ENCODE measurements around the gene ZBTB44.

The ZBTB44 gene

GRCh38 chr11:130203766-130204702, 110.7 kb downstream of the ZBTB44 start:
- no peak for TF ChIP-seq GATA2 (IDR thresholded peaks at IDR 0.05; ENCODE audit: low read depth, low read length)
- no peak for TF ChIP-seq GATA3 (IDR thresholded peaks at IDR 0.05; ENCODE audit: low read depth, low read length)

GRCh38 chr11:130202818-130203689, 111.7 kb downstream of the ZBTB44 start:
- no peak for TF ChIP-seq GATA3 (IDR thresholded peaks at IDR 0.05; ENCODE audit: low read depth, low read length)
- no peak for TF ChIP-seq GATA2 (IDR thresholded peaks at IDR 0.05; ENCODE audit: low read depth, low read length)

GRCh38 chr11:130202009-130202817, 112.5 kb downstream of the ZBTB44 start:
- TF ChIP-seq GATA3 (IDR thresholded peaks at IDR 0.05; ENCODE audit: low read depth, low read length), result no peak
- TF ChIP-seq GATA2 (IDR thresholded peaks at IDR 0.05; ENCODE audit: low read depth, low read length), result no peak

GRCh38 chr11:130201026-130201425, 113.7 kb downstream of the ZBTB44 start:
- TF ChIP-seq GATA2 (IDR thresholded peaks at IDR 0.05; ENCODE audit: low read depth, low read length), result no peak
- no peak for TF ChIP-seq GATA3 (IDR thresholded peaks at IDR 0.05; ENCODE audit: low read depth, low read length)

GRCh38 chr11:130199792-130200191, 114.9 kb downstream of the ZBTB44 start:
- no peak for TF ChIP-seq GATA3 (IDR thresholded peaks at IDR 0.05; ENCODE audit: low read depth, low read length)

GRCh38 chr11:130198964-130199363, 115.8 kb downstream of the ZBTB44 start:
- TF ChIP-seq GATA2 (IDR thresholded peaks at IDR 0.05; ENCODE audit: low read depth, low read length) (no peak), GATA3 (IDR thresholded peaks at IDR 0.05; ENCODE audit: low read depth, low read length) (no peak)

- TF ChIP-seq GATA2 (IDR thresholded peaks at IDR 0.05; ENCODE audit: low read depth, low read length) (no peak), GATA3 (IDR thresholded peaks at IDR 0.05; ENCODE audit: low read depth, low read length) (no peak)
Measured at GRCh38 chr11:130198292-130198691, 116.4 kb downstream of the ZBTB44 start.

- TF ChIP-seq GATA2 (IDR thresholded peaks at IDR 0.05; ENCODE audit: low read depth, low read length) (no peak), GATA3 (IDR thresholded peaks at IDR 0.05; ENCODE audit: low read depth, low read length) (no peak)
Measured at GRCh38 chr11:130197386-130198035, 117.2 kb downstream of the ZBTB44 start.

GRCh38 chr11:130194241-130195023, 120.3 kb downstream of the ZBTB44 start:
- TF ChIP-seq GATA3 (IDR thresholded peaks at IDR 0.05; ENCODE audit: low read depth, low read length) (no peak), GATA2 (IDR thresholded peaks at IDR 0.05; ENCODE audit: low read depth, low read length) (no peak)

- no peak for TF ChIP-seq GATA2 (IDR thresholded peaks at IDR 0.05; ENCODE audit: low read depth, low read length)
- no peak for TF ChIP-seq GATA3 (IDR thresholded peaks at IDR 0.05; ENCODE audit: low read depth, low read length)
Measured at GRCh38 chr11:130192845-130193267, 121.9 kb downstream of the ZBTB44 start.

GRCh38 chr11:130191896-130192295, 122.8 kb downstream of the ZBTB44 start:
- TF ChIP-seq GATA2 (IDR thresholded peaks at IDR 0.05; ENCODE audit: low read depth, low read length) (no peak), GATA3 (IDR thresholded peaks at IDR 0.05; ENCODE audit: low read depth, low read length) (no peak)

- TF ChIP-seq GATA2 (IDR thresholded peaks at IDR 0.05; ENCODE audit: low read depth, low read length), result no peak
- TF ChIP-seq GATA3 (IDR thresholded peaks at IDR 0.05; ENCODE audit: low read depth, low read length), result no peak
Measured at GRCh38 chr11:130190371-130190881, 124.3 kb downstream of the ZBTB44 start.
